ENCODE data around the gene AKNA. TPM values are rescaled to one million over a fixed set of nuclear protein-coding genes. Genes with fewer than 3 reads are reported as not detected.

The AKNA gene
- total RNA-seq, 1 experiment from 2014 or later, result 14.4 TPM

DNA sequence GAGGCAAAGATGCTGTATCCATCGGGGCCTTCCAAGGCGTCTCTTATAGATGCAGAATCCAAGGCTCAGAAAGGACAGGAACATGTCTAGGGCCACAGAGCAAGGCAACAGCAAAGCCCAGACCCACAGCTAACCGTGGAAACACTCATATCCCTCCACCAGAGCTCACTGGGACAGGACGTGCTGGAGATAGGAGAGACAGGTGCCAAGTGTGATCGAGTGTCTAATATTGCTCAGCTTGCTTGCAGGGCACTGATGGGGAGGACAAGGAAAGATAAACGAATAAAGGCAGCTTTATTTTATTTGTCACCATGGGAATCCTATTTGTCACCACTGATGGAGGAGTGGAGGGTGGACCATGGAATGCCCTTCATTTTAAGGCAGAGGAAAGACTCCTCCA, 44.0 kb upstream of the AKNA start:
- intact Hi-C loops (cut with micrococcal nuclease; ENCODE audit: unreplicated experiment), result no loop called here

DNA sequence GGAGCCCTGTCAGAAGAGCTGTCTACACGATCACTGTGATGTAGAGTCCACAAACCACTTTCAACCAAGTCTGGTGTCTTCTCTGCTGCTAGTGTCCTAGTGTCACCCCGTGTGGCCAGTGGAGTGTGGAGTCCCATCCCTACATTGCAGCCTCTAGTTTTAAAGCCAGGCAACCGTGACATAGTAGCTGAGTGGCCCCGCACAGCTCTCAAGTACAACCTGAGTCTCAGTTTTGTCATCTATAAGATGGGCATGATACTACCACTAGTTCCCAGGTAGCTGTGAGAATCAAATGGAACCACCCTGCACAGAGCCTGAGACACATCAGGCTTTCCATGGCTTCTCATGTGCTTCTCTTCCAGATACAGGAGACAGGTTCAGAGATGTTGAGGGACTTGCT, 43.2 kb upstream of the AKNA start:
- Histone ChIP-seq H3F3A (ENCODE audit: insufficient read depth, low read depth) (no peaks in the 10 kb centered on the region), H4K20me1 (ENCODE audit: insufficient read depth) (0 out of 2 replicates have a peak, but pooled peaks cover 3% of the 10 kb centered on the region), H3K36me3 (ENCODE audit: low read depth) (no peaks in the 10 kb centered on the region), H3K9me2 (ENCODE audit: insufficient read depth) (no peaks in the 10 kb centered on the region), H3K4me2 (no peak overlapping the region), H2AFZ (no peak overlapping the region), H3K27me3 (ENCODE audit: insufficient read depth, low read depth) (no peaks in the 10 kb centered on the region), H3K9me3 (ENCODE audit: insufficient read depth, low read depth) (no peaks in the 10 kb centered on the region), H3K79me2 (ENCODE audit: low read depth) (no peaks in the 10 kb centered on the region), H3K4me3 (no peak overlapping the region), H3K27ac (no peak overlapping the region), H3K4me1 (replicated peaks; ENCODE audit: insufficient read depth) (no peaks in the 10 kb centered on the region)
- TF ChIP-seq, protein P1, sequence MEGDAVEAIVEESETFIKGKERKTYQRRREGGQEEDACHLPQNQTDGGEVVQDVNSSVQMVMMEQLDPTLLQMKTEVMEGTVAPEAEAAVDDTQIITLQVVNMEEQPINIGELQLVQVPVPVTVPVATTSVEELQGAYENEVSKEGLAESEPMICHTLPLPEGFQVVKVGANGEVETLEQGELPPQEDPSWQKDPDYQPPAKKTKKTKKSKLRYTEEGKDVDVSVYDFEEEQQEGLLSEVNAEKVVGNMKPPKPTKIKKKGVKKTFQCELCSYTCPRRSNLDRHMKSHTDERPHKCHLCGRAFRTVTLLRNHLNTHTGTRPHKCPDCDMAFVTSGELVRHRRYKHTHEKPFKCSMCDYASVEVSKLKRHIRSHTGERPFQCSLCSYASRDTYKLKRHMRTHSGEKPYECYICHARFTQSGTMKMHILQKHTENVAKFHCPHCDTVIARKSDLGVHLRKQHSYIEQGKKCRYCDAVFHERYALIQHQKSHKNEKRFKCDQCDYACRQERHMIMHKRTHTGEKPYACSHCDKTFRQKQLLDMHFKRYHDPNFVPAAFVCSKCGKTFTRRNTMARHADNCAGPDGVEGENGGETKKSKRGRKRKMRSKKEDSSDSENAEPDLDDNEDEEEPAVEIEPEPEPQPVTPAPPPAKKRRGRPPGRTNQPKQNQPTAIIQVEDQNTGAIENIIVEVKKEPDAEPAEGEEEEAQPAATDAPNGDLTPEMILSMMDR (conservative IDR thresholded peaks at IDR 0.05), result no peak
- TF ChIP-seq EZH2 (IDR thresholded peaks at IDR 0.05; ENCODE audit: low read depth), result no peak
- POLR2A ChIA-PET (ENCODE audit: unreplicated experiment), result no interaction called here
- intact Hi-C loops (cut with micrococcal nuclease; ENCODE audit: unreplicated experiment), result no loop called here
- no TSS peak for BruUV-seq (replicated peaks)
- no peak for DNase-seq
- CTCF ChIA-PET, result no interaction called here

More for the DNA sequence above, 44.0 kb upstream of the AKNA start:
- Histone ChIP-seq H3K27me3 (ENCODE audit: insufficient read depth, low read depth) (no peaks in the 10 kb centered on the region), H3K27ac (no peak overlapping the region), H2AFZ (no peak overlapping the region), H3K9me3 (ENCODE audit: insufficient read depth, low read depth) (no peaks in the 10 kb centered on the region), H3K79me2 (ENCODE audit: low read depth) (no peaks in the 10 kb centered on the region), H3K9me2 (ENCODE audit: insufficient read depth) (no peaks in the 10 kb centered on the region), H4K20me1 (ENCODE audit: insufficient read depth) (0 out of 2 replicates have a peak, but pooled peaks cover 3% of the 10 kb centered on the region), H3K4me3 (no peak overlapping the region), H3K4me1 (replicated peaks; ENCODE audit: insufficient read depth) (no peaks in the 10 kb centered on the region), H3K4me2 (no peak overlapping the region), H3K36me3 (ENCODE audit: low read depth) (no peaks in the 10 kb centered on the region), H3F3A (ENCODE audit: insufficient read depth, low read depth) (no peaks in the 10 kb centered on the region)
- ChIA-PET POLR2A (ENCODE audit: unreplicated experiment) (no interaction called here), CTCF (no interaction called here)
- no peak for DNase-seq
- no TSS peak for BruUV-seq (replicated peaks)
- no peak for TF ChIP-seq EZH2 (IDR thresholded peaks at IDR 0.05; ENCODE audit: low read depth)
- TF ChIP-seq, protein P1 (conservative IDR thresholded peaks at IDR 0.05), result no peak

DNA sequence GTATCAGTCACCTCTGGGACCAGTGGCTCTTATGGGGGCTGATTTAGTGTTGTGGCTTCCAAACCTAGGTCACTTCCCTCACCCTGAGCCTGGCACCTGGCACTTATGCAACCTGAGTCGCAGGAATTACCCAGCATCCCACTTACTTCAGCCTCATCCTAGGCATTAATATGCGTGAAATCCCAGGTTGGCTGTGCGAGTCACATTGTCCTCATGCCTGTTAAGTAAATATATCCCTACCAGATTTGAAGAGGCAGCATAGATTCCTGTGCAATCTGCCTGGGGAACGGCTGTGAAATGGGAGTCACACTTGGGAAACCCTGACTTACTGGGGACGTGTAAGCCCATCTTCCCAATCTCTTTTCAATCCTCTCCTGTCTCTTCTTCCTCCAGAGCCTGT, 42.7 kb upstream of the AKNA start:
- intact Hi-C loops (cut with micrococcal nuclease; ENCODE audit: unreplicated experiment), result no loop called here
- H3K4me3 ChIP-seq, result no peak overlapping the region
- 0 out of 2 replicates have a peak, but pooled peaks cover 3% of the 10 kb centered on the region for H4K20me1 ChIP-seq (ENCODE audit: insufficient read depth)
- no peaks in the 10 kb centered on the region for H3F3A ChIP-seq (ENCODE audit: insufficient read depth, low read depth)
- no peak overlapping the region for H3K4me2 ChIP-seq
- no peak for DNase-seq
- no peaks in the 10 kb centered on the region for H3K4me1 ChIP-seq (replicated peaks; ENCODE audit: insufficient read depth)
- TF ChIP-seq EZH2 (IDR thresholded peaks at IDR 0.05; ENCODE audit: low read depth), result no peak
- TF ChIP-seq, protein P1 (conservative IDR thresholded peaks at IDR 0.05), result no peak
- no peak overlapping the region for H2AFZ ChIP-seq
- no TSS peak for BruUV-seq (replicated peaks)
- H3K79me2 ChIP-seq (ENCODE audit: low read depth), result no peaks in the 10 kb centered on the region
- no peaks in the 10 kb centered on the region for H3K36me3 ChIP-seq (ENCODE audit: low read depth)
- ChIA-PET CTCF (no interaction called here), POLR2A (ENCODE audit: unreplicated experiment) (no interaction called here)
- no peaks in the 10 kb centered on the region for H3K9me3 ChIP-seq (ENCODE audit: insufficient read depth, low read depth)
- no peaks in the 10 kb centered on the region for H3K9me2 ChIP-seq (ENCODE audit: insufficient read depth)
- H3K27me3 ChIP-seq (ENCODE audit: insufficient read depth, low read depth), result no peaks in the 10 kb centered on the region
- H3K27ac ChIP-seq, result no peak overlapping the region

All from PC-9 (cell line).